ENCODE results near the gene PLA2G6.

The PLA2G6 gene

DNA sequence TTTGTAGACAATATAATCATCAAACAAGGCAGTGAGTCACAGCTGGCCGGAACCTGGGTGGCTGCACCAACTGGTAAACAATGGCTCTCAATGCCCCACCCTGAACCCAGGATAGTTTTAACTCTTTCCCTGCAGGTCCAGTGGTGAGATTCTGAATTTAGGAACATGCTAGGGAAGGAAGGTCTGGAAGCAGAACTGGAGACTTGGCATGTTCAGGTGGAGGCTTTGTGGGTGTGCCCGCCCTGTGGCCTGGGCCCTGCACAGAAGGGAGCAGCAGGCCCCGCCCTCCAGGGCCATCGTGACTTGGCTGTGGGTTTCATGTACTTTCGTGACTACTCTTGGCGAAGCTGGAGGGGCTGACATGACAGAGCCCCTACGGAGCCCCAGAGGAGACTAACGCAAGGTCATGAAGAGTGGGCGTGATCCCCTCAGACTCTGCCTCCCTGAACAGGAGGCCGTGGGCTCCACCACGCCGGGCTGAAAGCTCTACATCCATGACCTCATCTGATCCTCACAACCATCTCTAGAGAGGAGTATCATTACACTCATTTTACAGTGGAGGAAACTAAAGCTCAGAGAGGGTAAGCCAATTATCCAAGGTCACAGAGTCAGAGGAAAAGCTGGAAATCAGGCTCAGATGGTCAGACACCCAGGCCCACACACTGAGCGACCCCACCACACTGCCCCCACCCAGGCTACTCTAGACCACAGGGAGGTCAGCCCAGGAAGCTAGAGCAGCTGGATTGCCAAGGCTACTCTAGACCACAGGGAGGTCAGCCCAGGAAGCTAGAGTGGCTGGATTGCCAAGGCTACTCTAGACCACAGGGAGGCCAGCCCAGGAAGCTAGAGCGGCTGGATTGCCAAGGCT is 47.5 kb upstream of the PLA2G6 start:
- Histone ChIP-seq H3K9me3 (ENCODE audit: control insufficient read depth, insufficient read depth, low read depth, low read length) (no peaks in the 10 kb centered on the region), H3K4me1 (ENCODE audit: control insufficient read depth, insufficient read depth, low read length) (no peaks in the 10 kb centered on the region), H3K4me3 (ENCODE audit: low read depth, low read length) (no peak overlapping the region), H3K27ac (ENCODE audit: extremely low read depth, low read depth, low read length) (no peak overlapping the region), H3K36me3 (ENCODE audit: control insufficient read depth in 2 of 2, insufficient read depth in 1 of 2, low read length in 2 of 2) (peaks cover 4 to 95% of the 10 kb centered on the region in 2 experiments; a peak in 2 of 3 replicates)
- ChIA-PET POLR2A (interaction anchor here (0.6 to 1.0 kb wide), 2 partner anchors 172 to 266 kb away, joined by 3 to 6 read pairs; partner anchors contain the start of gene PICK1), CTCF (interaction anchor here (0.5 to 3.9 kb wide), 14 partner anchors 10 to 181 kb away, joined by 3 to 35 read pairs (median 4); partner anchors contain the start of genes BAIAP2L2 and MAFF)
- TF ChIP-seq HOXC10 (CRISPR knock-in tag; IDR thresholded peaks at IDR 0.05) = no peak
- no peak for TF ChIP-seq ZNF211 (tag by site-specific recombination; IDR thresholded peaks at IDR 0.05; ENCODE audit: low read depth)
- no peak for TF ChIP-seq ZNF768 (tag by site-specific recombination; IDR thresholded peaks at IDR 0.05)
- TF ChIP-seq KLF1 (tag by site-specific recombination; IDR thresholded peaks at IDR 0.05) = peak; percentile 82
- TF ChIP-seq SP3 (tag by site-specific recombination; IDR thresholded peaks at IDR 0.05) = no peak
- TF ChIP-seq, protein P1, sequence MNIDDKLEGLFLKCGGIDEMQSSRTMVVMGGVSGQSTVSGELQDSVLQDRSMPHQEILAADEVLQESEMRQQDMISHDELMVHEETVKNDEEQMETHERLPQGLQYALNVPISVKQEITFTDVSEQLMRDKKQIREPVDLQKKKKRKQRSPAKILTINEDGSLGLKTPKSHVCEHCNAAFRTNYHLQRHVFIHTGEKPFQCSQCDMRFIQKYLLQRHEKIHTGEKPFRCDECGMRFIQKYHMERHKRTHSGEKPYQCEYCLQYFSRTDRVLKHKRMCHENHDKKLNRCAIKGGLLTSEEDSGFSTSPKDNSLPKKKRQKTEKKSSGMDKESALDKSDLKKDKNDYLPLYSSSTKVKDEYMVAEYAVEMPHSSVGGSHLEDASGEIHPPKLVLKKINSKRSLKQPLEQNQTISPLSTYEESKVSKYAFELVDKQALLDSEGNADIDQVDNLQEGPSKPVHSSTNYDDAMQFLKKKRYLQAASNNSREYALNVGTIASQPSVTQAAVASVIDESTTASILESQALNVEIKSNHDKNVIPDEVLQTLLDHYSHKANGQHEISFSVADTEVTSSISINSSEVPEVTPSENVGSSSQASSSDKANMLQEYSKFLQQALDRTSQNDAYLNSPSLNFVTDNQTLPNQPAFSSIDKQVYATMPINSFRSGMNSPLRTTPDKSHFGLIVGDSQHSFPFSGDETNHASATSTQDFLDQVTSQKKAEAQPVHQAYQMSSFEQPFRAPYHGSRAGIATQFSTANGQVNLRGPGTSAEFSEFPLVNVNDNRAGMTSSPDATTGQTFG (tag by site-specific recombination; IDR thresholded peaks at IDR 0.05; ENCODE audit: borderline replicate concordance) = no peak
- no peak for TF ChIP-seq ZNF248 (tag by site-specific recombination; IDR thresholded peaks at IDR 0.05)
- TF ChIP-seq ZNF658 (tag by site-specific recombination; IDR thresholded peaks at IDR 0.05) = no peak
- TF ChIP-seq ZSCAN18 (tag by site-specific recombination; IDR thresholded peaks at IDR 0.05) = no peak
- TF ChIP-seq ZNF398 (tag by site-specific recombination; IDR thresholded peaks at IDR 0.05) = no peak
- no peak for TF ChIP-seq SETDB1 (IDR thresholded peaks at IDR 0.05; ENCODE audit: insufficient read length, low read length)
- TF ChIP-seq, protein P2, sequence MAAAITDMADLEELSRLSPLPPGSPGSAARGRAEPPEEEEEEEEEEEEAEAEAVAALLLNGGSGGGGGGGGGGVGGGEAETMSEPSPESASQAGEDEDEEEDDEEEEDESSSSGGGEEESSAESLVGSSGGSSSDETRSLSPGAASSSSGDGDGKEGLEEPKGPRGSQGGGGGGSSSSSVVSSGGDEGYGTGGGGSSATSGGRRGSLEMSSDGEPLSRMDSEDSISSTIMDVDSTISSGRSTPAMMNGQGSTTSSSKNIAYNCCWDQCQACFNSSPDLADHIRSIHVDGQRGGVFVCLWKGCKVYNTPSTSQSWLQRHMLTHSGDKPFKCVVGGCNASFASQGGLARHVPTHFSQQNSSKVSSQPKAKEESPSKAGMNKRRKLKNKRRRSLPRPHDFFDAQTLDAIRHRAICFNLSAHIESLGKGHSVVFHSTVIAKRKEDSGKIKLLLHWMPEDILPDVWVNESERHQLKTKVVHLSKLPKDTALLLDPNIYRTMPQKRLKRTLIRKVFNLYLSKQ (tag by site-specific recombination; IDR thresholded peaks at IDR 0.05; ENCODE audit: borderline replicate concordance) = no peak
- no peak for TF ChIP-seq ZNF830 (tag by site-specific recombination; IDR thresholded peaks at IDR 0.05; ENCODE audit: low read depth)
- TF ChIP-seq PRDM6 (tag by site-specific recombination; IDR thresholded peaks at IDR 0.05) = no peak
- TF ChIP-seq ZBTB20 (tag by site-specific recombination; IDR thresholded peaks at IDR 0.05) = peak; percentile 29; the same call in 1 of the 2 replicates
- no peak for TF ChIP-seq ZNF274 (IDR thresholded peaks at IDR 0.05; ENCODE audit: low read length)
- no peak for TF ChIP-seq ZNF274 (tag by site-specific recombination; IDR thresholded peaks at IDR 0.05; ENCODE audit: borderline replicate concordance)
- TF ChIP-seq ZNF549 (tag by site-specific recombination; IDR thresholded peaks at IDR 0.05) = no peak
- no peak for TF ChIP-seq ZNF174 (tag by site-specific recombination; IDR thresholded peaks at IDR 0.05)
- TF ChIP-seq, protein P3, sequence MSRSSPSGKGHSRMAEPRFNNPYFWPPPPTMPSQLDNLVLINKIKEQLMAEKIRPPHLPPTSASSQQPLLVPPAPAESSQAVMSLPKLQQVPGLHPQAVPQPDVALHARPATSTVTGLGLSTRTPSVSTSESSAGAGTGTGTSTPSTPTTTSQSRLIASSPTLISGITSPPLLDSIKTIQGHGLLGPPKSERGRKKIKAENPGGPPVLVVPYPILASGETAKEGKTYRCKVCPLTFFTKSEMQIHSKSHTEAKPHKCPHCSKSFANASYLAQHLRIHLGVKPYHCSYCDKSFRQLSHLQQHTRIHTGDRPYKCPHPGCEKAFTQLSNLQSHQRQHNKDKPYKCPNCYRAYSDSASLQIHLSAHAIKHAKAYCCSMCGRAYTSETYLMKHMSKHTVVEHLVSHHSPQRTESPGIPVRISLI (tag by site-specific recombination; IDR thresholded peaks at IDR 0.05) = no peak
- TF ChIP-seq, protein P4, sequence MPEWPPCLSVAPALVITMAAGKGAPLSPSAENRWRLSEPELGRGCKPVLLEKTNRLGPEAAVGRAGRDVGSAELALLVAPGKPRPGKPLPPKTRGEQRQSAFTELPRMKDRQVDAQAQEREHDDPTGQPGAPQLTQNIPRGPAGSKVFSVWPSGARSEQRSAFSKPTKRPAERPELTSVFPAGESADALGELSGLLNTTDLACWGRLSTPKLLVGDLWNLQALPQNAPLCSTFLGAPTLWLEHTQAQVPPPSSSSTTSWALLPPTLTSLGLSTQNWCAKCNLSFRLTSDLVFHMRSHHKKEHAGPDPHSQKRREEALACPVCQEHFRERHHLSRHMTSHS (tag by site-specific recombination; IDR thresholded peaks at IDR 0.05) = no peak
- TF ChIP-seq, protein P5, sequence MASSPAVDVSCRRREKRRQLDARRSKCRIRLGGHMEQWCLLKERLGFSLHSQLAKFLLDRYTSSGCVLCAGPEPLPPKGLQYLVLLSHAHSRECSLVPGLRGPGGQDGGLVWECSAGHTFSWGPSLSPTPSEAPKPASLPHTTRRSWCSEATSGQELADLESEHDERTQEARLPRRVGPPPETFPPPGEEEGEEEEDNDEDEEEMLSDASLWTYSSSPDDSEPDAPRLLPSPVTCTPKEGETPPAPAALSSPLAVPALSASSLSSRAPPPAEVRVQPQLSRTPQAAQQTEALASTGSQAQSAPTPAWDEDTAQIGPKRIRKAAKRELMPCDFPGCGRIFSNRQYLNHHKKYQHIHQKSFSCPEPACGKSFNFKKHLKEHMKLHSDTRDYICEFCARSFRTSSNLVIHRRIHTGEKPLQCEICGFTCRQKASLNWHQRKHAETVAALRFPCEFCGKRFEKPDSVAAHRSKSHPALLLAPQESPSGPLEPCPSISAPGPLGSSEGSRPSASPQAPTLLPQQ (tag by site-specific recombination; IDR thresholded peaks at IDR 0.05) = no peak
- no peak for TF ChIP-seq PRDM1 (tag by site-specific recombination; IDR thresholded peaks at IDR 0.05)
